Measurements from ENCODE around the gene STXBP6. TPM values are rescaled to one million over a fixed set of nuclear protein-coding genes. Genes with fewer than 3 reads are reported as not detected.

STXBP6 gene
- total and polyA plus RNA-seq, 2 of the 13 experiments (the other 11 are each of a cell fraction or from before 2014, with no cell fraction given): 35.3 to 42.8 TPM

- TF ChIP-seq MYPOP (CRISPR knock-in tag; IDR thresholded peaks at IDR 0.05): no peak
- TF ChIP-seq MZF1 (CRISPR knock-in tag; IDR thresholded peaks at IDR 0.05; ENCODE audit: borderline replicate concordance): no peak
- TF ChIP-seq MIER2 (CRISPR knock-in tag; IDR thresholded peaks at IDR 0.05): no peak; the same call in 1 of the 2 replicates
- TF ChIP-seq HNF4A (CRISPR knock-in tag; IDR thresholded peaks at IDR 0.05): peak; percentile 71
- 0 out of 2 replicates have a peak, but pooled peaks have one; percentile 1 for TF ChIP-seq SSRP1 (CRISPR knock-in tag; IDR thresholded peaks at IDR 0.05)
- no peak for TF ChIP-seq XBP1 (CRISPR knock-in tag; IDR thresholded peaks at IDR 0.05)
- TF ChIP-seq, protein P1, sequence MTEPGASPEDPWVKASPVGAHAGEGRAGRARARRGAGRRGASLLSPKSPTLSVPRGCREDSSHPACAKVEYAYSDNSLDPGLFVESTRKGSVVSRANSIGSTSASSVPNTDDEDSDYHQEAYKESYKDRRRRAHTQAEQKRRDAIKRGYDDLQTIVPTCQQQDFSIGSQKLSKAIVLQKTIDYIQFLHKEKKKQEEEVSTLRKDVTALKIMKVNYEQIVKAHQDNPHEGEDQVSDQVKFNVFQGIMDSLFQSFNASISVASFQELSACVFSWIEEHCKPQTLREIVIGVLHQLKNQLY (CRISPR knock-in tag; IDR thresholded peaks at IDR 0.05): peak; percentile 55; the same call in 1 of the 2 replicates
- TF ChIP-seq ZBTB43 (CRISPR knock-in tag; conservative IDR thresholded peaks at IDR 0.05): 0 out of 2 replicates have a peak, but pooled peaks have one; percentile 26
- TF ChIP-seq MIXL1 (CRISPR knock-in tag; IDR thresholded peaks at IDR 0.05): peak; percentile 86; the same call in 1 of the 2 replicates
- TF ChIP-seq ISX (CRISPR knock-in tag; conservative IDR thresholded peaks at IDR 0.05): no peak
- peak; percentile 97 for TF ChIP-seq MEF2D (CRISPR knock-in tag; IDR thresholded peaks at IDR 0.05)
- TF ChIP-seq, protein P2, sequence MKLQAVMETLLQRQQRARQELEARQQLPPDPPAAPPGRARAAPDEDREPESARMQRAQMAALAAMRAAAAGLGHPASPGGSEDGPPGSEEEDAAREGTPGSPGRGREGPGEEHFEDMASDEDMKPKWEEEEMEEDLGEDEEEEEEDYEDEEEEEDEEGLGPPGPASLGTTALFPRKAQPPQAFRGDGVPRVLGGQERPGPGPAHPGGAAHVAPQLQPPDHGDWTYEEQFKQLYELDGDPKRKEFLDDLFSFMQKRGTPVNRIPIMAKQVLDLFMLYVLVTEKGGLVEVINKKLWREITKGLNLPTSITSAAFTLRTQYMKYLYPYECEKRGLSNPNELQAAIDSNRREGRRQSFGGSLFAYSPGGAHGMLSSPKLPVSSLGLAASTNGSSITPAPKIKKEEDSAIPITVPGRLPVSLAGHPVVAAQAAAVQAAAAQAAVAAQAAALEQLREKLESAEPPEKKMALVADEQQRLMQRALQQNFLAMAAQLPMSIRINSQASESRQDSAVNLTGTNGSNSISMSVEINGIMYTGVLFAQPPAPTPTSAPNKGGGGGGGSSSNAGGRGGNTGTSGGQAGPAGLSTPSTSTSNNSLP (IDR thresholded peaks at IDR 0.05; ENCODE audit: low read depth, low read length): peak; percentile 59; the same call in 1 of the 2 replicates
- peak; percentile 1; the same call in 1 of the 2 replicates for TF ChIP-seq NFYB (CRISPR knock-in tag; IDR thresholded peaks at IDR 0.05)
- TF ChIP-seq ZNF629 (CRISPR knock-in tag; conservative IDR thresholded peaks at IDR 0.05): no peak
- TF ChIP-seq, protein P3, sequence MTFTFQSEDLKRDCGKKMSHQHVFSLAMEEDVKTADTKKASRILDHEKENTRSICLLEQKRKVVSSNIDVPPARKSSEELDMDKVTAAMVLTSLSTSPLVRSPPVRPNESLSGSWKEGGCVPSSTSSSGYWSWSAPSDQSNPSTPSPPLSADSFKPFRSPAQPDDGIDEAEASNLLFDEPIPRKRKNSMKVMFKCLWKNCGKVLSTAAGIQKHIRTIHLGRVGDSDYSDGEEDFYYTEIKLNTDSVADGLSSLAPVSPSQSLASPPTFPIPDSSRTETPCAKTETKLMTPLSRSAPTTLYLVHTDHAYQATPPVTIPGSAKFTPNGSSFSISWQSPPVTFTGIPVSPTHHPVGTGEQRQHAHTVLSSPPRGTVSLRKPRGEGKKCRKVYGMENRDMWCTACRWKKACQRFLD (CRISPR knock-in tag; IDR thresholded peaks at IDR 0.05; ENCODE audit: borderline replicate concordance): 0 out of 2 replicates have a peak, but pooled peaks have one; percentile 59
- peak; percentile 81 for TF ChIP-seq SOX5 (CRISPR knock-in tag; IDR thresholded peaks at IDR 0.05; ENCODE audit: borderline replicate concordance)
- TF ChIP-seq ZNF12 (CRISPR knock-in tag; IDR thresholded peaks at IDR 0.05): 0 out of 2 replicates have a peak, but pooled peaks have one; percentile 33
- TF ChIP-seq ZNF792 (CRISPR knock-in tag; IDR thresholded peaks at IDR 0.05): peak; percentile 75; the same call in 1 of the 2 replicates
- no peak for TF ChIP-seq FOXA1 (IDR thresholded peaks at IDR 0.05)
- peak; percentile 75; the same call in 1 of the 2 replicates for TF ChIP-seq FOXA1 (CRISPR knock-in tag; IDR thresholded peaks at IDR 0.05)
- TF ChIP-seq SP5 (CRISPR knock-in tag; IDR thresholded peaks at IDR 0.05; ENCODE audit: borderline replicate concordance, low read depth): 0 out of 2 replicates have a peak, but pooled peaks have one; percentile 12
- TF ChIP-seq FOSL2 (CRISPR knock-in tag; IDR thresholded peaks at IDR 0.05): peak; percentile 42
- no peak for TF ChIP-seq CHD2 (IDR thresholded peaks at IDR 0.05; ENCODE audit: low read depth, low read length)
- peak; percentile 17; the same call in 1 of the 2 replicates for TF ChIP-seq THAP11 (CRISPR knock-in tag; IDR thresholded peaks at IDR 0.05)
- peak; percentile 72 for TF ChIP-seq RARA (CRISPR knock-in tag; IDR thresholded peaks at IDR 0.05)
These were observed 141.2 kb downstream of the STXBP6 start (continued) for GRCh38 chr14:24908592-24909236.

All from HepG2 (cell line).